Stimulated activated CD8-positive, alpha-beta memory T cell treated with anti-CD3 and anti-CD28 coated beads, Interleukin-7, amount 100 ng/mL, for 48 hours (primary cell): ENCODE results near the gene SYNGR1.
"Not testable (repeated sequence)": the region's sequence is repeated elsewhere in the genome, so short reads cannot be mapped to it uniquely, and the experiment has no call there.

Experiments used
- DNase-seq, 2 donors: peaks; one replicate each; pipeline ENCODE4 v3.0.0-alpha.2; 2020; ENCODE audit warnings: low read depth in 1 of 2; ENCODE audit errors: extremely low read depth in 1 of 2

The SYNGR1 gene

DNA sequence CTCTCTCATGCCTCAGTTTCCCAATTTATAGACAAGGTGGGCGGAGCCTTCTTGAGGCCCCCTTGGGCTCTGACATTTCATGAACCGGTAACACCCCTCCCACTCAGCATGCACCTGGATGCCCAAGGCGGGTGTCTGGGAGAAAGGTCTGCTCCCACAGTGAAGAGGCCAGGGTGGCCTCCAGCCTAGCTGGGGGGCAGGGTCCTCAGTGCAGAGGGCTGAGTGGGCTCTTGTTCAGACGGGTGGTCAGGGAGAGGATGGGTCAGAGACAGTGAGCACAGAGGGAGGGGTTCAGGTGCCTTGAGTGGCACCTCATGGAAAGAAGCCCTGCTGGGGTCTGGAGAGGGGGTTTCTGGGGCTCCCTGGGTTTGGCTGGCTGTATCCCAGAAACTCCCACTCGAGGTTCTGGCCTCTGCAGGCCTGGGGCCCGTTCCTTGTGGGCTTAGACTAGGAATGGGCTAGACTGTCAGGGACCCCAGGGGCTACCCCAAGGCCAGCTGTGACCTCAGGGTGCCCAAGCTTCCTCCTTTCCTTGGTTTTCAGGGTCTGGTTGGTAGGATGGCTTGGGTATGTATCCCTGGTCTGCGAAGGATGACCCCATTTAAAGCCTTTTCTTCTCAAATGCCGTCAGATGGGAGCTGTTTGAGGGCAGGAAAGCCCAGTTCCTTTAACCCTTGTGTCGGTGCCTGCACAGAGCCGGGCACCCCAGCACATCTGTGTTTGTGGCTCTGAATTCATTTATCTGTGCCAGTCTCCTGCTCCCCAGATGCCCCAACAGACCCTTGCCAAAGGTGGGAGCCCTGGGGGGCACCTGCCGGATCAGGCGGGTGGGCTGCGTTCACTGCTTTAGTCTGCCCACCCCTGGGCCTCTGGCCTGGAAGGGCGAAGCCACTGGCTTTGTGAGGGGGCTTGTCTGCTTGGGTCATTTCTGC lies 1.2 kb downstream of the SYNGR1 start:
- DNase-seq, result no peak

DNA sequence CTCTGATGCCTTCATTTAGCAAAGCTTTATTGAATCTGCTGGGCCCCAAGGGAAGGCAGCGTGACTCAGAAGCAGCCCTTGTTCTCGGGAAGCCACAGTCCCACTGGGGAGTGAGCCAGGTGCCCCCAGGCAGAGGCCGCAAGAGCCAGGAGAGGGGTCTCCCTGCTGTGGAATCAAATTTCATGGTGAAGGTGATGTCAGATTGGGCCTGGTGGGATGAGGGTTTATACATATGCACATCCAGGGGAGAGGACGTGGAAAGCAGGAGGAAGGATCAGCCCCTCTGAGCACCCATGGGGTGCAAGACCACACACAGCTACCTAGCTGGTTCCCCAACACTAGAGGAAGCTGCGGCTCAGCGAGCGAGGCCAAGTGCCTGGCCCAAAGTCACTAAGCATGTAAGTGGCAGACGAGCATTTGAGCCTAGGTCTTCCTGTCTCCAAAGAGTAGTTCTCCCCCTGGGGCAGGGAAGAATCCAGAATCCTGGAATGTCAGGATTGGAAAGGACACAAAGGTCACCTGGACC lies 2.0 kb downstream of the SYNGR1 start:
- DNase-seq, result no peak

- no peak for DNase-seq
Measured at GRCh38 chr22:39352306-39352891, 2.6 kb downstream of the SYNGR1 start.

DNA sequence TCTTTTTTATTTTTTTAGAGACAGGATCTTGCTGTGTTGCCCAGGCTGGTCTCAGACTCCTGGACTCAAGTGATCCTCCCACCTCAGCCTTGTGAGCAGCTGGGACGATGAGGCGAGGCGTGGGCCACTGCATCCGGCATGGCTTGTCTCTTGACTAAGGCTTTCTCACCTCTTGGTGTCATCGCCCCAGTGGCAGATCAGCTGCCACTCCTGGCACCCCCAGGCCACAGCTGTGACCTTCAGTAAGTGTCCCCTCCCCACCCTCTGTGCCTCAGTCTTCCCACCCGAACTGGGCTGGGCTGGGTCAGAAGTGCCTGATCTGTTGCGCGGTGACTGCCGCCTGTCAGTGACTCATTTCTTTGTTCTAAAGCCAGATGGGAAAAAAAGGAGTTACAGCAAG lies 3.6 kb downstream of the SYNGR1 start:
- no peak for DNase-seq

- no peak for DNase-seq
Measured at GRCh38 chr22:39355080-39355479, 5.3 kb downstream of the SYNGR1 start.

DNA sequence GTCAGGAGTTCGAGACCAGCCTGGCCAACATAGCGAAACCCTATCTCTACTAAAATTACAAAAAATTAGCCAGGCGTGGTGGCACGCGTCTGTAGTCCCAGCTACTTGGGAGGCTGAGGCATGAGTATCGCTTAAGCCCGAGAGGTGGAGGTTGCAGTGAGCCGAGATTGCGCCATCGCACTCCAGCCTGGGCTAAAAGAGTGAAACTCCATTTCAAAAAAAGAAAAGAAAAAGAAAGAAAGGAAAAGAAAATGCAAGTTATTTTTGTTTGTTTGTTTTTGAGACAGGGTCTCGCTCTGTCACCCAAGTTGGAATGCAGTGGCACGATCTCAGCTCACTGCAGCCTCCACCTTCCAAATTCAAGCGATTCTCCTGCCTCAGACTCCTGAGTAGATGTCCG lies 6.0 kb downstream of the SYNGR1 start:
- not testable (repeated sequence) for DNase-seq

GRCh38 chr22:39356464-39356863 lies 6.7 kb downstream of the SYNGR1 start:
- no peak for DNase-seq

- DNase-seq, result not testable (repeated sequence)
Measured at GRCh38 chr22:39357110-39358108, 7.6 kb downstream of the SYNGR1 start.

DNA sequence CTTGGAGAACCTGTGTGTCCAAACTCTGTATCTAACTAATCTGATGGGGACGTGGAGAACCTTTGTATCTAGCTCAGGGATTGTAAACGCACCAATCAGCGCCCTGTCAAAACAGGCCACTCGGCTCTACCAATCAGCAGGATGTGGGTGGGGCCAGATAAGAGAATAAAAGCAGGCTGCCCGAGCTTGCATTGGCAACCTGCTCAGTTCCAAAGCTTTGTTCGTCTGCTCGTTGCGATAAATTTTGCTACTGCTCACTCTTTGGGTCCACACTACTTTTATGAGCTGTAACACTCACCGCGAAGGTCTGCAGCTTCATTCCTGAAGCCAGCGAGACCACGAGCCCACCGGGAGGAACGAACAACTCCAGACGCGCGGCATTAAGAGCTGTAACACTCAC lies 8.4 kb downstream of the SYNGR1 start:
- DNase-seq, result not testable (repeated sequence)

- no peak for DNase-seq
Measured at GRCh38 chr22:39359659-39360195, 9.9 kb downstream of the SYNGR1 start.

DNA sequence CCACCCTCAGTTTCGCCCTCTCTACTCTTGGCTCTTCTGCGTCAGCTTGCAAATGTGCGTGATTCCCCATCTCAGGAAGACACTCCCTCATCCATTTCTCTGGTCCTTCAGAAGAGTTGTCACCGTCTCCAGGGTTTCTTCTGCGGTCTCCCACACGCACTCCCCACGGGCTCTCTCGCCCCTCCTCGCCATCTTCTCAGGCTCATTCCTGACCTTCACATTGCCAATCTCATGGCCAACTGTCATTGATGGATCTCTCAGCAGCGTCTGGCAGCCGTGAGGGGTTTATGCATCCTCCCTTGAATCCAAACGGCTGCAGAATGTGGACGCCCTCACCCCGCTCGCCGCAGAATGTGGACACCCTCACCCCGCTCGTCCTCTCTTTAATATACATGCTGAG lies 10.5 kb downstream of the SYNGR1 start:
- no peak for DNase-seq

GRCh38 chr22:39360674-39361413 lies 11.1 kb downstream of the SYNGR1 start:
- DNase-seq, result no peak

GRCh38 chr22:39361496-39361895 lies 11.7 kb downstream of the SYNGR1 start:
- DNase-seq, result no peak

DNA sequence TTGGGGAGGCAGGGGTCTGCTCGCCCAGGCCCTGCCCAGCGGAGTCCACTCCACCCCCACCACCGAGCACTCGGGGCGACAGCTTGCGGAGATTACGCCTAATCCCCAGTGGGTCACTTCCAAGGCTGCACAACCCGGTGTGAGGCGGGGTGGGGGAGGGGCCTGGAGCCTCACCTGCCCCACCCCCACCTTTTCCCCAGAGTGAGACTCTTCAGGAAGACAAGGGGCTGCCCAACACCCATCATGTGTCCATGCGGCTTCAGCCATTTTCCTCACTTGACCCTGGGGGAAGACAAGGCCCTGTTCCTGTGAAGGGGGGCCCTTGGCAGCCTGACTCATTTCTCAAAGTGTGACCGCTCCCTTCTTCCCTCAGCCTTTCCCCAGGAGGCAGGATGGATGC lies 12.5 kb downstream of the SYNGR1 start:
- DNase-seq, result no peak

GRCh38 chr22:39362932-39363331 lies 13.1 kb downstream of the SYNGR1 start:
- no peak for DNase-seq

DNA sequence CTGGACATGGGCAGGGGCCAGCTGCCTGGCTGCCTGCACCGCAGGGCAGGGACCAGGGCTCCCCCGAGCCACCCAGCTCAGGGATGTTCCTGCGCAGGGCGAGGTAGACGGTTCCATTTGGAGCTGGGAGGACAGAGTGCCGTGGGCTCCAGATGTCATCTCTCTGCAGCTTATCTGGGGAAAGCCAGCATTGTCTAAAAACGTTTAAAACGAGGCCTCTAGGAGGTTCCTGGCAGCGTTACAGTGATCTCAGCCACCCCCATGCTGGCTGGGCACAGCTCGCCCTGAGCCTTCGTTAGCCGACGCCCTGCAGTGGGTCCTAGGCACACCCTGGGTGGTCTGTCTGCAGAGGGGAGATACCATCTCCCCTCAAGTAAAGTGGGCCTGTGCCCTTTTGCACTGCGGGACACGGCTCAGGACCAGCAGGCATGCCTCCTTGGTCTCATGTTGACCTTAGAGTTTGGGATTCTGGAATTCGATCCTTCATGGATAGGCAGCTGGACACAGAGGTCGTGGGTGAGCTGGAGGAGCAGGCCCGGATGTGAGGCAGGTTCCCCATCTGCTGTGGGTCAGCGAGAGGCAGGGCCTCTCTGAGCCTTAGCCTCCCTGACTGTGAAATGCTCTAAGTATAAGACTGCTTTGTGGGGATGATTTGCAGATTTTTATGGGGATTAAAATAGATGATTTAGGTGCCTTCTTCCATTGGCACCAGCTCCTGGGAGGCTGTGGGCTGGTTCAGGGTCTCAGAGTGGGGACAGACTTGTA lies 14.1 kb downstream of the SYNGR1 start:
- DNase-seq, result no peak

- DNase-seq, result no peak
Measured at GRCh38 chr22:39364714-39365491, 15.1 kb downstream of the SYNGR1 start.

GRCh38 chr22:39365492-39365780 lies 15.6 kb downstream of the SYNGR1 start:
- no peak for DNase-seq

DNA sequence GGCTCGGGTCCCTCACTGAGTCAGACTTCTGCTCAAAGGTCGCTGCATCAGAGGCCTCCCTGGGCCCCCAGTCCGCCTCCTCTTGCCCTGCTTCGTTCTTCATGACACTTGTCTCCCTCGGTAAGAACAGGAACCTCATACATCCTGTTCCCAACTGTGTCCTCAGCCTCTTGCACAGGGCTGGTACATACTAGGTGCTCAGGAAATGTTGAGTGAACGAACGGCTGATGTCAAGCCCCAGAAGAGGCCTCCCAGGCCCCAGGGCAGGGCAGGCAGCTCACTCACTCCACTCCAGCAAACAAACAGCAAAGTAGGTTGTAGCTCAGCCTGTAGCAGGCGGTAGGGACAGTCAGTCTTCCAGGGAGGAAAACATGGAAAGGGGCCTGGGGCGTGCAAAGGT lies 17.2 kb downstream of the SYNGR1 start:
- DNase-seq, result no peak
